Measurements from ENCODE around the gene WIZ. TPM values are rescaled to one million over a fixed set of nuclear protein-coding genes. Genes with fewer than 3 reads are reported as not detected.

Gene WIZ
- polyA plus RNA-seq, 1 donor (not counting 4 experiments of a cell fraction or from before 2014, with no cell fraction given): 5.1 TPM

- dilution Hi-C loops (cut with MboI; ENCODE audit: extremely low pct_ligation_motif_present, low sequenced_read_pairs): no loop called here
- Histone ChIP-seq H3K4me1 (ENCODE audit: control insufficient read depth, extremely low read depth, insufficient read depth, low read length) (peaks cover 7% of the 10 kb centered on the region), H4K20me1 (ENCODE audit: control insufficient read depth, extremely low read depth, insufficient read depth, low read length) (peaks cover 7% of the 10 kb centered on the region), H3K36me3 (ENCODE audit: control insufficient read depth in 2 of 2, extremely low read depth in 1 of 2, insufficient read depth in 2 of 2, low read length in 2 of 2) (peaks cover 41 to 43% of the 10 kb centered on the region in 2 experiments), H3K4me3 (ENCODE audit: control insufficient read depth in 2 of 3, extremely low read depth in 1 of 3, insufficient read depth in 2 of 3, low read depth in 1 of 3, low read length in 3 of 3) (no peak overlapping the region), H3K4me2 (ENCODE audit: control insufficient read depth, extremely low read depth, insufficient read depth, low read depth, low read length) (no peak overlapping the region), H2AFZ (ENCODE audit: control insufficient read depth, low read length) (no peak overlapping the region), H3K9ac (ENCODE audit: control insufficient read depth, extremely low read depth, insufficient read depth, low read length) (no peak overlapping the region), H3K27me3 (ENCODE audit: control insufficient read depth, extremely low read depth, insufficient read depth, low read length) (no peaks in the 10 kb centered on the region), H3K9me3 (ENCODE audit: control insufficient read depth, low read depth, low read length) (no peaks in the 10 kb centered on the region), H3K9me1 (ENCODE audit: control insufficient read depth, extremely low read depth, insufficient read depth, low read length) (no peaks in the 10 kb centered on the region), H3K79me2 (ENCODE audit: control insufficient read depth, insufficient read depth, low read length) (peaks cover 70% of the 10 kb centered on the region), H3K27ac (ENCODE audit: control insufficient read depth, insufficient read depth, low read length) (no peak overlapping the region)
- TF ChIP-seq EZH2 (IDR thresholded peaks at IDR 0.05; ENCODE audit: low read length): no peak
- TF ChIP-seq, protein P1, sequence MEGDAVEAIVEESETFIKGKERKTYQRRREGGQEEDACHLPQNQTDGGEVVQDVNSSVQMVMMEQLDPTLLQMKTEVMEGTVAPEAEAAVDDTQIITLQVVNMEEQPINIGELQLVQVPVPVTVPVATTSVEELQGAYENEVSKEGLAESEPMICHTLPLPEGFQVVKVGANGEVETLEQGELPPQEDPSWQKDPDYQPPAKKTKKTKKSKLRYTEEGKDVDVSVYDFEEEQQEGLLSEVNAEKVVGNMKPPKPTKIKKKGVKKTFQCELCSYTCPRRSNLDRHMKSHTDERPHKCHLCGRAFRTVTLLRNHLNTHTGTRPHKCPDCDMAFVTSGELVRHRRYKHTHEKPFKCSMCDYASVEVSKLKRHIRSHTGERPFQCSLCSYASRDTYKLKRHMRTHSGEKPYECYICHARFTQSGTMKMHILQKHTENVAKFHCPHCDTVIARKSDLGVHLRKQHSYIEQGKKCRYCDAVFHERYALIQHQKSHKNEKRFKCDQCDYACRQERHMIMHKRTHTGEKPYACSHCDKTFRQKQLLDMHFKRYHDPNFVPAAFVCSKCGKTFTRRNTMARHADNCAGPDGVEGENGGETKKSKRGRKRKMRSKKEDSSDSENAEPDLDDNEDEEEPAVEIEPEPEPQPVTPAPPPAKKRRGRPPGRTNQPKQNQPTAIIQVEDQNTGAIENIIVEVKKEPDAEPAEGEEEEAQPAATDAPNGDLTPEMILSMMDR (optimal IDR thresholded peaks at IDR 0.05 in 1 of 3, IDR thresholded peaks at IDR 0.05 in 1 of 3, conservative IDR thresholded peaks at IDR 0.05 in 1 of 3; ENCODE audit: extremely low read depth in 1 of 3, insufficient read depth in 2 of 3, low read length in 3 of 3): no peak
- FAIRE-seq: no peak
- no peak for DNase-seq (ENCODE audit: low read depth, low spot score)
Measured at GRCh38 chr19:15403151-15403531, 46.6 kb downstream of the WIZ start.

- Histone ChIP-seq H3K9me3 (ENCODE audit: control insufficient read depth, low read depth, low read length) (no peaks in the 10 kb centered on the region), H3K4me1 (ENCODE audit: control insufficient read depth, extremely low read depth, insufficient read depth, low read length) (peaks cover 6% of the 10 kb centered on the region), H4K20me1 (ENCODE audit: control insufficient read depth, extremely low read depth, insufficient read depth, low read length) (peaks cover 7% of the 10 kb centered on the region), H3K36me3 (ENCODE audit: control insufficient read depth in 2 of 2, extremely low read depth in 1 of 2, insufficient read depth in 2 of 2, low read length in 2 of 2) (peaks cover 46 to 49% of the 10 kb centered on the region in 2 experiments), H3K4me2 (ENCODE audit: control insufficient read depth, extremely low read depth, insufficient read depth, low read depth, low read length) (no peak overlapping the region), H3K9ac (ENCODE audit: control insufficient read depth, extremely low read depth, insufficient read depth, low read length) (no peak overlapping the region), H3K27ac (ENCODE audit: control insufficient read depth, insufficient read depth, low read length) (no peak overlapping the region), H2AFZ (ENCODE audit: control insufficient read depth, low read length) (no peak overlapping the region), H3K79me2 (ENCODE audit: control insufficient read depth, insufficient read depth, low read length) (peaks cover 66% of the 10 kb centered on the region), H3K9me1 (ENCODE audit: control insufficient read depth, extremely low read depth, insufficient read depth, low read length) (no peaks in the 10 kb centered on the region), H3K27me3 (ENCODE audit: control insufficient read depth, extremely low read depth, insufficient read depth, low read length) (no peaks in the 10 kb centered on the region), H3K4me3 (ENCODE audit: control insufficient read depth in 2 of 3, extremely low read depth in 1 of 3, insufficient read depth in 2 of 3, low read depth in 1 of 3, low read length in 3 of 3) (no peak overlapping the region)
- dilution Hi-C loops (cut with MboI; ENCODE audit: extremely low pct_ligation_motif_present, low sequenced_read_pairs): no loop called here
- FAIRE-seq: no peak
- TF ChIP-seq, protein P1 (optimal IDR thresholded peaks at IDR 0.05 in 1 of 3, IDR thresholded peaks at IDR 0.05 in 1 of 3, conservative IDR thresholded peaks at IDR 0.05 in 1 of 3; ENCODE audit: extremely low read depth in 1 of 3, insufficient read depth in 2 of 3, low read length in 3 of 3): no peak
- no peak for TF ChIP-seq EZH2 (IDR thresholded peaks at IDR 0.05; ENCODE audit: low read length)
- no peak for DNase-seq (ENCODE audit: low read depth, low spot score)
Measured at GRCh38 chr19:15402411-15403150, 47.2 kb downstream of the WIZ start.
